NCI-H2081 treated with DMSO at 0.1 percent for 48 hours (cell line): Measurements from ENCODE around the gene BRD8.
A peak's percentile ranks its signal among the peaks of the same experiment; 100 is the strongest.
"Not testable (repeated sequence)": the region's sequence is repeated elsewhere in the genome, so short reads cannot be mapped to it uniquely, and the experiment has no call there.

ENCODE experiments used
- DNase-seq: peaks from one replicate; lab custom pipeline; 2025; lab: John Stamatoyannopoulos, UW

The BRD8 gene

GRCh38 chr5:138163721-138164120 lies 14.7 kb downstream of the BRD8 start:
- DNase-seq: no peak

- DNase-seq: no peak
Measured at GRCh38 chr5:138160706-138161105, 17.7 kb downstream of the BRD8 start.

GRCh38 chr5:138159666-138160065 lies 18.8 kb downstream of the BRD8 start:
- no peak for DNase-seq

GRCh38 chr5:138157626-138158025 lies 20.8 kb downstream of the BRD8 start:
- no peak for DNase-seq

GRCh38 chr5:138155977-138156376 lies 22.5 kb downstream of the BRD8 start:
- not testable (repeated sequence) for DNase-seq

- DNase-seq: no peak
Measured at GRCh38 chr5:138149530-138149929, 28.9 kb downstream of the BRD8 start.

GRCh38 chr5:138148811-138149210 lies 29.6 kb downstream of the BRD8 start:
- no peak for DNase-seq

GRCh38 chr5:138143578-138143977 lies 34.9 kb downstream of the BRD8 start:
- DNase-seq: not testable (repeated sequence)

- DNase-seq: no peak
Measured at GRCh38 chr5:138141734-138142133, 36.7 kb downstream of the BRD8 start.

GRCh38 chr5:138140268-138140667 lies 38.2 kb downstream of the BRD8 start:
- DNase-seq: no peak

GRCh38 chr5:138139781-138140090 lies 38.7 kb downstream of the BRD8 start:
- DNase-seq: no peak

- DNase-seq: peak; percentile 5
Measured at GRCh38 chr5:138138949-138139780, 39.3 kb downstream of the BRD8 start, which contains the start of gene NME5. TSS of gene NME5 (minus strand) at chr5:138139428. CDS start at chr5:138138780, 648 bp downstream.

- no peak for DNase-seq
Measured at GRCh38 chr5:138132543-138132942, 45.9 kb downstream of the BRD8 start.

GRCh38 chr5:138129347-138129746 lies 49.1 kb downstream of the BRD8 start:
- DNase-seq: no peak

GRCh38 chr5:138128334-138128733 lies 50.1 kb downstream of the BRD8 start:
- no peak for DNase-seq

GRCh38 chr5:138115254-138115653 lies 63.2 kb downstream of the BRD8 start:
- no peak for DNase-seq

GRCh38 chr5:138111937-138112336 lies 66.5 kb downstream of the BRD8 start:
- no peak for DNase-seq

GRCh38 chr5:138111181-138111580 lies 67.2 kb downstream of the BRD8 start:
- no peak for DNase-seq

- DNase-seq: peak; percentile 19
Measured at GRCh38 chr5:138110266-138110963, 68.0 kb downstream of the BRD8 start.

- no peak for DNase-seq
Measured at GRCh38 chr5:138109463-138110265, 68.8 kb downstream of the BRD8 start.

GRCh38 chr5:138107213-138107612 lies 71.2 kb downstream of the BRD8 start:
- DNase-seq: no peak

GRCh38 chr5:138105709-138106108 lies 72.7 kb downstream of the BRD8 start:
- DNase-seq: no peak

- no peak for DNase-seq
Measured at GRCh38 chr5:138103319-138103637, 75.2 kb downstream of the BRD8 start.
